Endothelial cell of umbilical vein (primary cell): ENCODE results near the gene SLC10A7.

Experiments
- EZH2 ChIP-seq: IDR thresholded peaks from 2 replicates; pipeline ENCODE4 v1.6.1; 2012; ENCODE audit warnings: borderline replicate concordance, low read depth, mild to moderate bottlenecking, moderate library complexity, low read length, inconsistent platforms; ENCODE audit not compliant: severe bottlenecking
- MYC ChIP-seq: IDR thresholded peaks from one replicate; pipeline ENCODE4 v1.6.1; 2011; ENCODE audit warnings: mild to moderate bottlenecking, low read depth, low read length
- TF ChIP-seq, protein P1 (sequence below), 2 donors: IDR thresholded peaks; 1 replicate in 1 of 2; 2 replicates in 1 of 2; pipeline ENCODE4 v1.5.1; 2011; ENCODE audit warnings: low read length in 2 of 2, mild to moderate bottlenecking in 2 of 2, moderate library complexity in 2 of 2, control low read depth in 1 of 2, inconsistent platforms in 1 of 2, low read depth in 1 of 2; ENCODE audit not compliant: insufficient read depth in 1 of 2; ENCODE audit errors: extremely low read depth in 1 of 2

DNA sequence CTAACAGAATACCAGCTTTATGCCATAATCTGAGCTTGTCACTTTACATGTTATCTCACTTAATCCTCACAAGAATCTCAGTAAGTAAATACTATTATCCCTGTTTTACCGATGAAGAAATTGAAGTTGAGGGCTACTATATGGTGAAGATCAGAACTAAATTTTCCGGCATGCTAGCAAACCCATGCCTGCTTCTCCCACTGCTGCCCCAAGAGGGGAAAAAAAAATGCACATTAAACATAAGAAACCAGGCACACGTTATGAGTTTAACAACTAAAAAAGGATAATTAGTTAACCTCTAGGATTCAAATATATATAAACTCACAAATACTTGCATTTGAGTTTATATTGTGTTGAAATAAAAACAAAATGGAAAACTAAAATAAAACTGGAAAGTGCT is 10.8 kb downstream of the SLC10A7 start:
- TF ChIP-seq, protein P1, sequence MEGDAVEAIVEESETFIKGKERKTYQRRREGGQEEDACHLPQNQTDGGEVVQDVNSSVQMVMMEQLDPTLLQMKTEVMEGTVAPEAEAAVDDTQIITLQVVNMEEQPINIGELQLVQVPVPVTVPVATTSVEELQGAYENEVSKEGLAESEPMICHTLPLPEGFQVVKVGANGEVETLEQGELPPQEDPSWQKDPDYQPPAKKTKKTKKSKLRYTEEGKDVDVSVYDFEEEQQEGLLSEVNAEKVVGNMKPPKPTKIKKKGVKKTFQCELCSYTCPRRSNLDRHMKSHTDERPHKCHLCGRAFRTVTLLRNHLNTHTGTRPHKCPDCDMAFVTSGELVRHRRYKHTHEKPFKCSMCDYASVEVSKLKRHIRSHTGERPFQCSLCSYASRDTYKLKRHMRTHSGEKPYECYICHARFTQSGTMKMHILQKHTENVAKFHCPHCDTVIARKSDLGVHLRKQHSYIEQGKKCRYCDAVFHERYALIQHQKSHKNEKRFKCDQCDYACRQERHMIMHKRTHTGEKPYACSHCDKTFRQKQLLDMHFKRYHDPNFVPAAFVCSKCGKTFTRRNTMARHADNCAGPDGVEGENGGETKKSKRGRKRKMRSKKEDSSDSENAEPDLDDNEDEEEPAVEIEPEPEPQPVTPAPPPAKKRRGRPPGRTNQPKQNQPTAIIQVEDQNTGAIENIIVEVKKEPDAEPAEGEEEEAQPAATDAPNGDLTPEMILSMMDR (IDR thresholded peaks at IDR 0.05; ENCODE audit: extremely low read depth in 1 of 2, insufficient read depth in 1 of 2, low read depth in 1 of 2, low read length in 2 of 2): no peak
- no peak for TF ChIP-seq MYC
- no peak for TF ChIP-seq EZH2
